Erythroblast (primary cell): Measurements from ENCODE around the gene ANAPC5.

Experiments used
- GATA1 ChIP-seq: IDR thresholded peaks from 2 replicates; pipeline ENCODE4 v1.6.1; 2011; ENCODE audit warnings: low read depth, mild to moderate bottlenecking, control low read depth, low read length, moderate library complexity
- POLR2A ChIP-seq: IDR thresholded peaks from 2 replicates; pipeline ENCODE4 v1.6.1; 2011; ENCODE audit warnings: mild to moderate bottlenecking, low read length

DNA sequence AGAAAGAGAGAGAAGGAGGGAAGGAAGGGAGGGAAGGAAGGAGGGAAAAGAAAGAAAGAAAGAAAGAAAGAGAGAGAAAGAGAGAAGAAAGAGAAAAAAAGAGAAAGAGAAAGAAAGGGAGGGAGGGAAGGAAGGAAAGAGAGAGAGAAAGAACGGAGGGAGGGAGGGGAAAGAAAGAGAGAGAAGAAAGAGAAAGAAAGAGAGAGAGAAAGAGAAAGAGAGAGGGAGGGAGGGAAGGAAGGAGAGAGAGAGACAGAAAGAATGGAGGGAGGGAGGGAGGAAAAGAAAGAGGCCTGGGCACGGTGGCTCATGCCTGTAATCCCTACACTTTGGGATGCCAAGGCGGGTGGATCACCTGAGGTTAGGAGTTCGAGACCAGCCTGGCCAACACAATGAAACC lies 5.1 kb upstream of the ANAPC5 start:
- TF ChIP-seq POLR2A = no peak
- no peak for TF ChIP-seq GATA1
